GM12865 (cell line): ENCODE data around the gene TRMT1.

Experiments used
- DNase-seq: peaks from one replicate; pipeline ENCODE4 v3.0.0; 2010; ENCODE audit warnings: low read depth
- H3K4me3 ChIP-seq: 2 replicates; pipeline ENCODE4 v1.5.1; 2011; ENCODE audit warnings: mild to moderate bottlenecking, low read depth, low read length, control low read depth
- CTCF ChIP-seq: IDR thresholded peaks from 2 replicates; pipeline ENCODE4 v1.5.1; 2011; ENCODE audit warnings: low read length, control low read depth, low read depth, inconsistent platforms; ENCODE audit not compliant: insufficient read depth; ENCODE audit errors: missing control alignments

The TRMT1 gene

GRCh38 chr19:13134626-13135025 is 18.1 kb upstream of the TRMT1 start:
- no peak overlapping the region for H3K4me3 ChIP-seq
- DNase-seq = no peak
- no peak for TF ChIP-seq CTCF

- no peak for DNase-seq
- no peak overlapping the region for H3K4me3 ChIP-seq
- TF ChIP-seq CTCF = no peak
Observed at GRCh38 chr19:13133241-13133870, 16.8 kb upstream of the TRMT1 start.

- H3K4me3 ChIP-seq = no peak overlapping the region
- TF ChIP-seq CTCF = no peak
- DNase-seq = no peak
Observed at GRCh38 chr19:13132471-13133180, 16.1 kb upstream of the TRMT1 start.

GRCh38 chr19:13130886-13131490 is 14.4 kb upstream of the TRMT1 start:
- no peak for TF ChIP-seq CTCF
- no peak overlapping the region for H3K4me3 ChIP-seq
- DNase-seq = no peak

- no peak overlapping the region for H3K4me3 ChIP-seq
- no peak for DNase-seq
- no peak for TF ChIP-seq CTCF
Observed at GRCh38 chr19:13129384-13129783, 12.8 kb upstream of the TRMT1 start.

- no peak overlapping the region for H3K4me3 ChIP-seq
- no peak for TF ChIP-seq CTCF
- DNase-seq = no peak
Observed at GRCh38 chr19:13128583-13128982, 12.0 kb upstream of the TRMT1 start.
